ENCODE results near the gene ATP2A1.

- TF ChIP-seq ZNF274 (IDR thresholded peaks at IDR 0.05; ENCODE audit: low read depth, low read length) (no peak), YY1 (IDR thresholded peaks at IDR 0.05; ENCODE audit: insufficient read depth, insufficient read length) (no peak), SUZ12 (IDR thresholded peaks at IDR 0.05; ENCODE audit: extremely low read depth, insufficient read depth, insufficient read length) (no peak)
Measured at GRCh38 chr16:28842696-28843095, 35.6 kb upstream of the ATP2A1 start.

Data from NT2/D1 (cell line).